Trophoblast cell (in vitro differentiated cells and primary cell): ENCODE results near the gene ZMYND15.

ENCODE experiments used
- DNase-seq, 2 donors: peaks; one replicate each; pipeline ENCODE4 v3.0.0-alpha.2; 2016
- H2AFZ ChIP-seq: 2 replicates; pipeline ENCODE4 v1.6.1; 2013; ENCODE audit warnings: low read length, moderate library complexity, mild to moderate bottlenecking; ENCODE audit not compliant: insufficient read depth, poor library complexity
- H2AK5ac ChIP-seq: 2 replicates; pipeline ENCODE4 v1.6.1; 2013; ENCODE audit warnings: mild to moderate bottlenecking, low read length
- H2BK120ac ChIP-seq: 2 replicates; pipeline ENCODE4 v1.6.1; 2013; ENCODE audit warnings: low read length, mild to moderate bottlenecking, moderate library complexity; ENCODE audit not compliant: insufficient read depth, poor library complexity
- H2BK12ac ChIP-seq: 2 replicates; pipeline ENCODE4 v1.6.1; 2013; ENCODE audit warnings: mild to moderate bottlenecking, low read length, moderate library complexity
- H2BK5ac ChIP-seq: 2 replicates; pipeline ENCODE4 v1.6.1; 2013; ENCODE audit warnings: low read length, low read depth, moderate library complexity, mild to moderate bottlenecking; ENCODE audit not compliant: poor library complexity
- H3K14ac ChIP-seq: 2 replicates; pipeline ENCODE4 v1.6.1; 2013; ENCODE audit warnings: mild to moderate bottlenecking, low read length
- H3K18ac ChIP-seq: 2 replicates; pipeline ENCODE4 v1.6.1; 2013; ENCODE audit warnings: mild to moderate bottlenecking, low read length
- H3K23ac ChIP-seq: 2 replicates; pipeline ENCODE4 v1.6.1; 2013; ENCODE audit warnings: low read length
- H3K27ac ChIP-seq: 2 replicates; pipeline ENCODE4 v1.5.1; 2013; ENCODE audit warnings: low read depth, mild to moderate bottlenecking, inconsistent platforms, low read length, moderate library complexity
- H3K27me3 ChIP-seq: 2 replicates; pipeline ENCODE4 v1.6.1; 2013; ENCODE audit warnings: inconsistent platforms, mild to moderate bottlenecking, low read length, moderate library complexity; ENCODE audit not compliant: insufficient read depth
- H3K36me3 ChIP-seq, 2 experiments: 1 replicate in 1 of 2; 2 replicates in 1 of 2; pipeline ENCODE4 v1.6.1; 2013; ENCODE audit warnings: low read length in 2 of 2, mild to moderate bottlenecking in 2 of 2, moderate library complexity in 1 of 2; ENCODE audit not compliant: insufficient read depth in 2 of 2, control insufficient read depth in 1 of 2
- H3K4ac ChIP-seq: 2 replicates; pipeline ENCODE4 v1.6.1; 2013; ENCODE audit warnings: low read depth, mild to moderate bottlenecking, low read length, moderate library complexity
- H3K4me1 ChIP-seq, 2 experiments: 1 replicate in 1 of 2; 2 replicates in 1 of 2; pipeline ENCODE4 v1.6.1; 2013; ENCODE audit warnings: low read length in 2 of 2, mild to moderate bottlenecking in 2 of 2, moderate library complexity in 1 of 2; ENCODE audit not compliant: insufficient read depth in 2 of 2, control insufficient read depth in 1 of 2
- H3K4me2 ChIP-seq: 2 replicates; pipeline ENCODE4 v1.6.1; 2013; ENCODE audit warnings: inconsistent platforms, mild to moderate bottlenecking, low read length, moderate library complexity
- H3K4me3 ChIP-seq: 2 replicates; pipeline ENCODE4 v1.5.1; 2013; ENCODE audit warnings: mild to moderate bottlenecking, low read depth, low read length, inconsistent platforms
- H3K79me1 ChIP-seq: one replicate; pipeline ENCODE4 v1.6.1; 2013; ENCODE audit warnings: low read length
- H3K79me2 ChIP-seq: 2 replicates; pipeline ENCODE4 v1.6.1; 2013; ENCODE audit warnings: low read length, mild to moderate bottlenecking; ENCODE audit not compliant: control insufficient read depth, insufficient read depth, poor library complexity
- H3K9ac ChIP-seq: 2 replicates; pipeline ENCODE4 v1.6.1; 2013; ENCODE audit warnings: mild to moderate bottlenecking, low read length
- H3K9me3 ChIP-seq: 2 replicates; pipeline ENCODE4 v1.6.1; 2013; ENCODE audit warnings: low read depth, mild to moderate bottlenecking, control low read depth, inconsistent platforms, low read length; ENCODE audit not compliant: insufficient read depth
- H4K12ac ChIP-seq: 2 replicates; pipeline ENCODE4 v1.6.1; 2013; ENCODE audit warnings: low read depth, mild to moderate bottlenecking, low read length, moderate library complexity
- H4K8ac ChIP-seq: 2 replicates; pipeline ENCODE4 v1.6.1; 2013; ENCODE audit warnings: low read depth, mild to moderate bottlenecking, low read length, moderate library complexity
- H4K91ac ChIP-seq: one replicate; pipeline ENCODE4 v1.6.1; 2013; ENCODE audit warnings: low read depth, mild to moderate bottlenecking, low read length, moderate library complexity
- WGBS: extraction: QIAGEN DNeasy Blood & Tissue Kit; methylation state at CpG from one replicate; pipeline ENCODE4 v1.1.7; 2013; ENCODE audit warnings: missing lambda C conversion rate; ENCODE audit not compliant: insufficient read length, insufficient coverage; ENCODE audit errors: extremely low coverage; 5-methylcytosine and 5-hydroxymethylcytosine counted together

The ZMYND15 gene

GRCh38 chr17:4764595-4764994, 25.0 kb downstream of the ZMYND15 start:
- Histone ChIP-seq H3K18ac (no peak overlapping the region), H2BK5ac (no peak overlapping the region), H2AFZ (no peak overlapping the region), H3K4ac (no peak overlapping the region), H4K12ac (no peak overlapping the region), H3K79me1 (no peaks in the 10 kb centered on the region), H3K79me2 (no peaks in the 10 kb centered on the region), H3K14ac (no peak overlapping the region), H4K8ac (no peak overlapping the region), H3K9ac (no peak overlapping the region), H3K27ac (no peak overlapping the region), H3K9me3 (no peaks in the 10 kb centered on the region), H2BK120ac (no peak overlapping the region), H3K4me2 (no peak overlapping the region), H3K36me3 (no peaks in the 10 kb centered on the region), H2BK12ac (no peak overlapping the region), H2AK5ac (no peak overlapping the region), H3K27me3 (no peaks in the 10 kb centered on the region), H4K91ac (no peak overlapping the region), H3K23ac (no peak overlapping the region), H3K4me1 (no peaks in the 10 kb centered on the region), H3K4me3 (no peak overlapping the region)
- no peak for DNase-seq
- WGBS = no CpG with 5 or more reads among the region's 3 CpGs

- H3K27me3 ChIP-seq = no peaks in the 10 kb centered on the region
- no CpG with 5 or more reads among the region's 3 CpGs for WGBS
- H2BK120ac ChIP-seq = no peak overlapping the region
- H4K91ac ChIP-seq = no peak overlapping the region
- no peak overlapping the region for H3K9ac ChIP-seq
- no peak overlapping the region for H3K4me3 ChIP-seq
- H3K4ac ChIP-seq = no peak overlapping the region
- no peak overlapping the region for H3K23ac ChIP-seq
- no peak overlapping the region for H2AK5ac ChIP-seq
- H3K18ac ChIP-seq = no peak overlapping the region
- H2BK5ac ChIP-seq = no peak overlapping the region
- no peak overlapping the region for H2AFZ ChIP-seq
- H3K4me1 ChIP-seq = no peaks in the 10 kb centered on the region
- no peaks in the 10 kb centered on the region for H3K79me2 ChIP-seq
- H3K36me3 ChIP-seq = no peaks in the 10 kb centered on the region
- no peaks in the 10 kb centered on the region for H3K9me3 ChIP-seq
- no peak overlapping the region for H3K14ac ChIP-seq
- H4K12ac ChIP-seq = no peak overlapping the region
- peak in 1 of 2 donors; percentile 50 for DNase-seq
- H3K79me1 ChIP-seq = no peaks in the 10 kb centered on the region
- no peak overlapping the region for H4K8ac ChIP-seq
- H2BK12ac ChIP-seq = no peak overlapping the region
- H3K4me2 ChIP-seq = no peak overlapping the region
- H3K27ac ChIP-seq = no peak overlapping the region
Observed at GRCh38 chr17:4766201-4766600, 26.6 kb downstream of the ZMYND15 start.

- Histone ChIP-seq H4K12ac (no peak overlapping the region), H3K27me3 (no peaks in the 10 kb centered on the region), H3K79me2 (no peaks in the 10 kb centered on the region), H3K4me2 (no peak overlapping the region), H2AFZ (no peak overlapping the region), H3K79me1 (no peaks in the 10 kb centered on the region), H3K27ac (no peak overlapping the region), H2BK12ac (no peak overlapping the region), H3K14ac (no peak overlapping the region), H2BK5ac (no peak overlapping the region), H4K91ac (no peak overlapping the region), H3K9ac (no peak overlapping the region), H3K4me1 (no peaks in the 10 kb centered on the region), H3K23ac (no peak overlapping the region), H3K36me3 (no peaks in the 10 kb centered on the region), H3K4ac (no peak overlapping the region), H3K9me3 (no peaks in the 10 kb centered on the region), H2AK5ac (no peak overlapping the region), H3K18ac (no peak overlapping the region), H3K4me3 (no peak overlapping the region), H4K8ac (no peak overlapping the region), H2BK120ac (no peak overlapping the region)
- no CpG with 5 or more reads among the region's 9 CpGs for WGBS
- no peak for DNase-seq
Observed at GRCh38 chr17:4766723-4767122, 27.1 kb downstream of the ZMYND15 start.

- no CpG with 5 or more reads among the region's 6 CpGs for WGBS
Observed at GRCh38 chr17:4768298-4768697, 28.7 kb downstream of the ZMYND15 start.

More at GRCh38 chr17:4768298-4768697, 28.7 kb downstream of the ZMYND15 start:
- Histone ChIP-seq H3K4me3 (no peak overlapping the region), H3K4me2 (no peak overlapping the region), H4K91ac (no peak overlapping the region), H3K4ac (no peak overlapping the region), H3K79me2 (no peaks in the 10 kb centered on the region), H3K36me3 (no peaks in the 10 kb centered on the region), H3K79me1 (no peaks in the 10 kb centered on the region), H3K4me1 (no peaks in the 10 kb centered on the region), H3K23ac (no peak overlapping the region), H3K18ac (no peak overlapping the region), H3K27me3 (no peaks in the 10 kb centered on the region), H2AK5ac (no peak overlapping the region), H2BK120ac (no peak overlapping the region), H2BK5ac (no peak overlapping the region), H4K12ac (no peak overlapping the region), H3K9ac (no peak overlapping the region), H3K27ac (no peak overlapping the region), H2BK12ac (no peak overlapping the region), H2AFZ (no peak overlapping the region), H4K8ac (no peak overlapping the region), H3K9me3 (peaks cover 2% of the 10 kb centered on the region), H3K14ac (no peak overlapping the region)
- DNase-seq = peak in 1 of 2 donors; percentile 12
